Kidney (tissue), 14 donors: ENCODE measurements around the gene KIF5A. TPM values are rescaled to one million over a fixed set of nuclear protein-coding genes. Genes with fewer than 3 reads are reported as not detected.

Experiments
- DNase-seq, 5 donors: peaks; one replicate each; pipeline ENCODE4 v3.0.0-alpha.2; 2013 to 2020
- FAIRE-seq: peaks from 2 replicates; lab custom pipeline; 2012; peaks lifted over from hg19 to GRCh38; lab: Jason Lieb, UNC
- H3K27ac ChIP-seq, 2 donors: one replicate each; pipeline ENCODE4 v1.7.0; 2013; ENCODE audit warnings: low read depth in 2 of 2, low read length in 2 of 2, inconsistent platforms in 1 of 2
- H3K27me3 ChIP-seq: one replicate; pipeline ENCODE4 v1.7.1; 2013; ENCODE audit warnings: low read length, inconsistent platforms; ENCODE audit not compliant: control insufficient read depth, insufficient read depth
- H3K36me3 ChIP-seq, 3 donors: one replicate each; pipeline versions ENCODE4 v1.7.0 to v1.7.1; 2013; ENCODE audit warnings: low read length in 3 of 3, control low read depth in 1 of 3, inconsistent platforms in 1 of 3; ENCODE audit not compliant: insufficient read depth in 3 of 3, control insufficient read depth in 2 of 3
- H3K4me1 ChIP-seq, 3 donors: one replicate each; pipeline versions ENCODE4 v1.7.0 to v1.7.1; 2013; ENCODE audit warnings: low read length in 3 of 3, inconsistent platforms in 1 of 3, low read depth in 1 of 3; ENCODE audit not compliant: control insufficient read depth in 2 of 3, insufficient read depth in 2 of 3
- H3K4me3 ChIP-seq, 3 donors: one replicate each; pipeline versions ENCODE4 v1.7.0 to v1.8.1; 2013; ENCODE audit warnings: low read length in 3 of 3, control low read depth in 1 of 3, inconsistent platforms in 1 of 3
- H3K9ac ChIP-seq, 3 donors: one replicate each; pipeline versions ENCODE4 v1.7.0 to v1.7.1; 2013; ENCODE audit warnings: low read length in 3 of 3, control low read depth in 1 of 3, inconsistent platforms in 1 of 3
- H3K9me3 ChIP-seq, 3 donors: one replicate each; pipeline versions ENCODE4 v1.7.0 to v1.7.1; 2013; ENCODE audit warnings: low read length in 3 of 3, control low read depth in 1 of 3, inconsistent platforms in 1 of 3; ENCODE audit not compliant: control insufficient read depth in 2 of 3, insufficient read depth in 1 of 3
- intact Hi-C: fragments of 100-400 bp; cut with DNase I; formaldehyde crosslinking; loops from one replicate; pipeline ENCODE4 v1.11.1; 2022
- polyA plus RNA-seq: library from polyadenylated mRNA; stranded (reverse); fragments of 350-450 nt; fragmentation: Illumina TruSeq; extraction: RNeasy Lipid Tissue Mini Kit (QIAGEN cat#74804); gene quantifications from one replicate; pipeline ENCODE4 v1.2.3, GENCODE V29; 2014; ENCODE audit warnings: low read depth, low replicate concordance; ENCODE audit not compliant: insufficient read depth
- total RNA-seq: library from RNA; stranded (reverse); fragmentation: NEBNext Ultra II Directional; extraction: Animal tissue kit (Norgen Biotek cat#: 25700); gene quantifications from one replicate; pipeline ENCODE4 v1.2.1, GENCODE V29; 2021
- TF ChIP-seq, protein P1 (sequence below): IDR thresholded peaks from 3 replicates; pipeline ENCODE4 v1.5.1; 2012; ENCODE audit warnings: mild to moderate bottlenecking, moderate library complexity, borderline replicate concordance; ENCODE audit not compliant: insufficient read depth; ENCODE audit errors: extremely low read depth
- donor health status: control.
- donor health status: control.
- donor health status: control.
- donor health status: control.
- donor health status: control.
- donor health status: DM: yes; HTN: yes; CAD: no.
- donor health status: Normal renal cell carcinoma (clear cell type).

KIF5A gene
- total and polyA plus RNA-seq, 2 donors from 2014 or later, result 0.69 to 1.3 TPM

DNA sequence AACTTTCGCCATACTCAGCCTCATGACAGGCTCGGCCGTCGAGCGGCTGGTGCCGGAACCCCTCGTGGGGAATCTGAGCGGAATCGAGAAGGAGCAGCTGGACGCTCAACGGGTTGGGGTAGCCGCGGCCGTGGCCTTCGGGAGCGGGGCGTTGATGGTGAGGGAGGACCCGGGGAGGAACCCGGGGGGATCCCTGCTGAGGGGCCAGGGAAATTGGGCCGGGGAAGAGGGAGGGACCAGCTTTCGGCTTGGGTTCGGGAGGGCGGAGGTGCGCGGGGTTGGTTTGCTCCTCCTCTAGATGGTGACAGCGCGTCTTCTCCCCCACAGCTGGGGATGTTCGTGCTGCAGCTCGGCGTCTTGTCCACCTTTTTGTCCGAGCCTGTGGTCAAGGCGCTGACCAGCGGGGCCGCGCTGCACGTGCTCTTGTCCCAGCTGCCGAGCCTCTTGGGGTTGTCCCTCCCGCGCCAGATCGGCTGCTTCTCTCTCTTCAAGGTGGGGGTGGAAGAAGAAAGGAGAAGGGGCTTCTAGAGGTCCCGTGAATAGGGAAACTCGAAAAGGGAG lies 71.2 kb downstream of the KIF5A start:
- Histone ChIP-seq H3K9ac (no peak overlapping the region), H3K27me3 (peaks cover 36% of the 10 kb centered on the region), H3K27ac (no peak overlapping the region), H3K4me1 (peaks cover 0 to 16% (median 5%) of the 10 kb centered on the region in 3 donors), H3K9me3 (no peaks in the 10 kb centered on the region), H3K4me3 (peak overlapping the region in 1 of 3 donors; percentile 58), H3K36me3 (no peaks in the 10 kb centered on the region)
- DNase-seq, result peak in 2 of 5 donors; percentile 44 to 84
- intact Hi-C loops, result loop anchor here (5.0 kb wide), 1 partner anchor 39 kb away; no protein-coding TSS in a partner anchor
- FAIRE-seq, result no peak
- TF ChIP-seq, protein P1, sequence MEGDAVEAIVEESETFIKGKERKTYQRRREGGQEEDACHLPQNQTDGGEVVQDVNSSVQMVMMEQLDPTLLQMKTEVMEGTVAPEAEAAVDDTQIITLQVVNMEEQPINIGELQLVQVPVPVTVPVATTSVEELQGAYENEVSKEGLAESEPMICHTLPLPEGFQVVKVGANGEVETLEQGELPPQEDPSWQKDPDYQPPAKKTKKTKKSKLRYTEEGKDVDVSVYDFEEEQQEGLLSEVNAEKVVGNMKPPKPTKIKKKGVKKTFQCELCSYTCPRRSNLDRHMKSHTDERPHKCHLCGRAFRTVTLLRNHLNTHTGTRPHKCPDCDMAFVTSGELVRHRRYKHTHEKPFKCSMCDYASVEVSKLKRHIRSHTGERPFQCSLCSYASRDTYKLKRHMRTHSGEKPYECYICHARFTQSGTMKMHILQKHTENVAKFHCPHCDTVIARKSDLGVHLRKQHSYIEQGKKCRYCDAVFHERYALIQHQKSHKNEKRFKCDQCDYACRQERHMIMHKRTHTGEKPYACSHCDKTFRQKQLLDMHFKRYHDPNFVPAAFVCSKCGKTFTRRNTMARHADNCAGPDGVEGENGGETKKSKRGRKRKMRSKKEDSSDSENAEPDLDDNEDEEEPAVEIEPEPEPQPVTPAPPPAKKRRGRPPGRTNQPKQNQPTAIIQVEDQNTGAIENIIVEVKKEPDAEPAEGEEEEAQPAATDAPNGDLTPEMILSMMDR, result no peak

DNA sequence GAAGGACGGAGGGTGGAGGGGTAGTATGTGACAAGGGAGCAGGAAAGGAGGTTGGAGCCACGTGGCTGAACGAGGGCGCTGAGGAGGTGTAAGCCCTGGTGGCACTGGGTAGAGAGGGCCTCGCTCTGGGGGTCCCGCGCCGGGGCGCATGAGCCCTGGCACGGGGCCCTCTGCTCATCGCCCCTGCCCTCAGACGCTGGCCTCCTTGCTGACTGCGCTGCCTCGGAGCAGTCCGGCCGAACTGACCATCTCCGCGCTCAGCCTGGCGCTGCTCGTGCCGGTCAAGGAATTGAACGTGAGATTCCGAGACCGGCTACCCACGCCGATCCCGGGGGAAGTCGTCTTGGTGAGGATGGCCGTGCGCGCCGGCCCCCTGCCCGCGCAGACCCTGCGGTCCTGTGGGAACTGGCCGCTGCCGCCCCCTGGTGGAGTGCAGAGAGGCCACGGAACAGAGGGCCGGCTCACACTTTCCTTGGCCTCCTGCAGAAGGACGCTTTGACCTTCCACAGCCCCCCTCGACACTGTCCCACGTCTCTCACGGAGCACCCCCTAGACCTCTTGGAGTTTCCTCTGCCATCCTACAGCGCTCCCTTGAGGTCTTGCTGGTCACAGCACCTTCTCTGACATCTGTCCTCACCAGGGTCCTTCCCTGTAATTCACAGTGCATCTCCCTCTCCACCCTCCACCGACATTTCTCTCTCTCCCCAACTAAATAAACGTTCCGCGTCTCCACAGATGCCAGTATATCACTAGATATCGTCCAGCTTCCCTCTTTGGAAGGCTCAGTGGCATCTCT lies 71.9 kb downstream of the KIF5A start:
- Histone ChIP-seq H3K9me3 (no peaks in the 10 kb centered on the region), H3K27ac (no peak overlapping the region), H3K4me1 (peaks cover 0 to 16% (median 5%) of the 10 kb centered on the region in 3 donors), H3K4me3 (peak overlapping the region in 2 of 3 donors; percentile 30 to 58), H3K27me3 (peaks cover 39% of the 10 kb centered on the region), H3K36me3 (no peaks in the 10 kb centered on the region), H3K9ac (no peak overlapping the region)
- TF ChIP-seq, protein P1, result peak; percentile 80
- peak; percentile 69 to 84 (median 75) for DNase-seq
- FAIRE-seq, result no peak
- intact Hi-C loops, result loop anchor here (5.0 kb wide), 1 partner anchor 39 kb away; no protein-coding TSS in a partner anchor

DNA sequence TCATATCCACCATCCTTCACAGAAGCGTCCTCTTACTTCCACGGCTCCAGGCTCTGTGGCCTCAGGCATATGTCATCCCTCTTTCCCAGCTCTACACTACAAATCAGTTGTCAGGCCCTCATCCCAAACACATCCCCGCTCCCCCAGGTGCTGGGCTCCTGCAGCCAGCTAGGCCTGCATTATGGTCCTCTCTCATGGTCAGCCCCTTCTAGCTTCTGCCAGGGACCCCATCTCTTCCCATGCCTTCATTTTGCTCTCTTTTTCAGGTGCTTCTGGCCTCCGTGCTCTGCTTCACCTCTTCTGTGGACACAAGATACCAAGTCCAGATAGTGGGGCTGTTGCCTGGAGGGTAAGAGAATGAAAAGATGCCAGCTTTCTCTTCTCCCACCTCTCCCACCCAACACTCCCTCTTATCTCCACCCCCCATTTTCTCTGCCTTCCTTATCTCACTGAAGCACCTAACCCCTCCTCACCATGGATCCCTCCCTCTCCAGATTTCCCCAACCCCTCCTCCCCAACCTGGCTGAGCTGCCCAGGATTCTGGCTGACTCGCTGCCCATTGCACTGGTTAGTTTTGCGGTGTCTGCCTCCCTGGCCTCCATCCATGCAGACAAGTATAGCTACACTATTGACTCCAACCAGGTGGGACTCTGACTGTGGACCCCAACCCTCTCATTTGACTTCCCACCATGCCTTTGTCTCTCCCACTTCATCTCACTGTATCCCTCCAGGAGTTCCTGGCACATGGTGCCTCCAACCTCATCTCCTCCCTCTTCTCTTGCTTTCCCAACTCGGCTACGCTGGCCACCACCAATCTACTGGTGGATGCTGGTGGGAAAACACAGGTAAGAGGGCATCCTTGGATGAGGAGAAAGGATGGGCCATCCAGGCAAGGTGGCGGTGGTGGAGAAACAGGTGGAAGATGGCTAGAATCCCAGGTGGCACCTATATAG lies 72.7 kb downstream of the KIF5A start:
- H3K27me3 ChIP-seq, result peaks cover 44% of the 10 kb centered on the region
- TF ChIP-seq, protein P1, result no peak
- no peak overlapping the region for H3K4me3 ChIP-seq
- intact Hi-C loops, result loop anchor here (5.0 kb wide), 1 partner anchor 40 kb away; no protein-coding TSS in a partner anchor
- no peaks in the 10 kb centered on the region for H3K36me3 ChIP-seq
- H3K9ac ChIP-seq, result no peak overlapping the region
- peaks cover 0 to 16% (median 5%) of the 10 kb centered on the region in 3 donors for H3K4me1 ChIP-seq
- H3K9me3 ChIP-seq, result no peaks in the 10 kb centered on the region
- no peak overlapping the region for H3K27ac ChIP-seq
- peak in 1 of 5 donors; percentile 28 for DNase-seq
- FAIRE-seq, result no peak
